Heart left ventricle (tissue), 16 donors: ENCODE measurements around the gene BAIAP3. TPM values are rescaled to one million over a fixed set of nuclear protein-coding genes. Genes with fewer than 3 reads are reported as not detected.

ENCODE experiments used
- ATAC-seq, 4 donors: fragments of 200-7000 bp; cut with Tn5 transposase; one replicate each; pipeline ENCODE4 v1.9.1; 2020 to 2022; ENCODE audit warnings: moderate library complexity in 4 of 4, mild to moderate bottlenecking in 3 of 4, moderate number of reproducible peaks in 1 of 4
- DNase-seq, 5 donors: peaks; one replicate each; pipeline ENCODE4 v3.0.0-alpha.2; 2020
- H3K27ac ChIP-seq, 12 donors: fragments of 200-600 bp; sonication (generic) in 4 of 12; one replicate each; pipeline versions ENCODE4 v1.5.0 to v1.8.0; 2016 to 2022; ENCODE audit warnings: mild to moderate bottlenecking in 2 of 12
- H3K27me3 ChIP-seq, 9 donors: fragments of 200-600 bp; sonication (generic) in 2 of 9; one replicate each; pipeline versions ENCODE4 v1.5.1 to v1.8.0; 2016 to 2022; ENCODE audit warnings: mild to moderate bottlenecking in 3 of 9
- H3K36me3 ChIP-seq, 9 donors: fragments of 200-600 bp; sonication (generic) in 2 of 9; one replicate each; pipeline versions ENCODE4 v1.5.0 to v1.8.0; 2018 to 2022; ENCODE audit warnings: mild to moderate bottlenecking in 2 of 9
- H3K4me1 ChIP-seq, 12 donors: fragments of 200-600 bp; sonication (generic) in 4 of 12; one replicate each; pipeline versions ENCODE4 v1.5.0 to v1.8.0; 2016 to 2022; ENCODE audit warnings: mild to moderate bottlenecking in 3 of 12
- H3K4me3 ChIP-seq, 12 donors: fragments of 200-600 bp; sonication (generic) in 4 of 12; one replicate each; pipeline versions ENCODE4 v1.5.0 to v1.8.0; 2017 to 2022; ENCODE audit warnings: mild to moderate bottlenecking in 9 of 12, moderate library complexity in 4 of 12
- H3K9me3 ChIP-seq, 12 donors: fragments of 200-600 bp; sonication (generic) in 4 of 12; one replicate each; pipeline versions ENCODE4 v1.5.0 to v1.8.0; 2016 to 2022; ENCODE audit warnings: mild to moderate bottlenecking in 1 of 12
- CTCF ChIP-seq, 12 donors: fragments of 200-600 bp; sonication (generic) in 4 of 12; IDR thresholded peaks; one replicate each; pipeline versions ENCODE4 v1.5.0 to v1.8.0; 2018 to 2022; ENCODE audit warnings: antibody characterized with exemption in 12 of 12, mild to moderate bottlenecking in 5 of 12
- POLR2A ChIP-seq, 2 donors: fragments of 450-650 bp; IDR thresholded peaks; one replicate each; pipeline ENCODE4 v1.6.1; 2017; ENCODE audit warnings: antibody characterized with exemption in 2 of 2, mild to moderate bottlenecking in 2 of 2, moderate library complexity in 2 of 2
- WGBS, 4 donors: extraction: QIAGEN DNeasy Blood & Tissue Kit in 2 of 4; methylation state at CpG; one replicate each; pipeline versions ENCODE4 v1.1.5 to v1.1.7; 2013 to 2018; 5-methylcytosine and 5-hydroxymethylcytosine counted together
- intact Hi-C, 10 donors: fragments of 100-400 bp; cut with DNase I; formaldehyde crosslinking; loops; one replicate each; pipeline versions ENCODE4 v1.11.1 to v1.14.2; 2022
- polyA plus RNA-seq, 2 donors: library from polyadenylated mRNA; stranded (reverse); fragments of 200-250 nt; gene quantifications; one replicate each; pipeline ENCODE4 v1.2.3, GENCODE V29; 2013
- total RNA-seq, 9 donors: library from RNA; depleted of rRNA in 2 of 9; stranded (reverse); fragments of >200 nt in 2 of 9; fragmentation: NEBNext Ultra II Directional in 3 of 9; extraction: Animal tissue kit (Norgen Biotek cat#: 25700) in 3 of 9; gene quantifications; one replicate each; pipeline versions ENCODE4 v1.1.0 to v1.2.4, GENCODE V29; 2016 to 2023
- donor health status: ischemic (EF 13 %, LVEDD 7.1; RV severe dilation, severe dysfunction).
- donor health status: healthy with polysubstance abuse.
- donor health status: DM: no; HTN: yes; CAD: no.
- donor health status: DM: no; HTN: no; CAD: no.
- donor health status: ischemic (EF 25% LVEDD 6.9; RV normal size, moderate dysfunction).
- donor health status: ischemic (EF 25% LVEDD 5.7; RV mildly dilated, moderate dysfunction).
- donor health status: healthy.
- donor health status: DM: yes; HTN: yes; CAD: no.
- donor health status: ischemic (EF 35%, LVEDD 5.7; RV mildly dilated, moderate dysfunction).
- donor health status: nonischemic (EF 11% LVEDD 7.7; RV severe dilation, severe dysfunction).
- donor health status: DM: yes; HTN: yes; CAD: no.
- donor health status: PGD.
- donor health status: ischemic (EF 29% LVEDD 5.4; RV normal size, mild dysfunction).
- donor health status: nonischemic (EF 23%, LVEDD 6.1; RV moderate dilation, normal function).

Gene BAIAP3
- total and polyA plus RNA-seq, 11 donors, result 0.88 to 4.0 (median 2.6) TPM

GRCh38 chr16:1381612-1382406 is 48.4 kb downstream of the BAIAP3 start:
- intact Hi-C loops, result no loop called here
- no peak for ATAC-seq
- H3K36me3 ChIP-seq, result peaks cover 0 to 54% (median 33%) of the 10 kb centered on the region in 9 donors
- H3K27ac ChIP-seq, result no peak overlapping the region
- peaks cover 3 to 27% (median 14%) of the 10 kb centered on the region in 12 donors for H3K4me1 ChIP-seq
- no peak overlapping the region for H3K4me3 ChIP-seq
- no peaks in the 10 kb centered on the region for H3K27me3 ChIP-seq
- 86 to 94% (median 91%) methylated on average over 8 to 9 of the region's 9 CpGs for WGBS, 4 donors
- no peak for TF ChIP-seq CTCF (IDR thresholded peaks at IDR 0.05)
- TF ChIP-seq POLR2A (IDR thresholded peaks at IDR 0.05), result no peak
- H3K9me3 ChIP-seq, result no peaks in the 10 kb centered on the region
- no peak for DNase-seq

- ATAC-seq (no peak), DNase-seq (no peak)
- Histone ChIP-seq H3K27ac (no peak overlapping the region), H3K9me3 (no peaks in the 10 kb centered on the region), H3K27me3 (no peaks in the 10 kb centered on the region), H3K4me3 (no peak overlapping the region), H3K4me1 (peaks cover 1 to 14% (median 7%) of the 10 kb centered on the region in 12 donors), H3K36me3 (peaks cover 0 to 60% (median 36%) of the 10 kb centered on the region in 9 donors)
- WGBS, 4 donors, result 90 to 96% (median 91%) methylated on average over 11 to 18 of the region's 18 CpGs
- intact Hi-C loops, result no loop called here
- TF ChIP-seq POLR2A (IDR thresholded peaks at IDR 0.05) (no peak), CTCF (IDR thresholded peaks at IDR 0.05) (no peak)
These were observed 50.1 kb downstream of the BAIAP3 start for GRCh38 chr16:1383556-1383955.

- Histone ChIP-seq H3K4me1 (no peaks in the 10 kb centered on the region), H3K9me3 (no peaks in the 10 kb centered on the region), H3K4me3 (no peak overlapping the region), H3K27me3 (no peaks in the 10 kb centered on the region), H3K27ac (no peak overlapping the region), H3K36me3 (peaks cover 0 to 76% (median 53%) of the 10 kb centered on the region in 9 donors)
- intact Hi-C loops, result no loop called here
- WGBS, 4 donors, result 93 to 97% (median 95%) methylated on average over 39 of the region's 39 CpGs
- ATAC-seq (no peak), DNase-seq (no peak)
- TF ChIP-seq POLR2A (IDR thresholded peaks at IDR 0.05) (no peak), CTCF (IDR thresholded peaks at IDR 0.05) (no peak)
These were observed 51.8 kb downstream of the BAIAP3 start for GRCh38 chr16:1385232-1385631.

- H3K36me3 ChIP-seq, result peaks cover 0 to 74% (median 55%) of the 10 kb centered on the region in 9 donors
These were observed 53.9 kb downstream of the BAIAP3 start for GRCh38 chr16:1387331-1387730.

More at GRCh38 chr16:1387331-1387730, 53.9 kb downstream of the BAIAP3 start:
- no peak for DNase-seq
- no peak overlapping the region for H3K4me3 ChIP-seq
- no peak overlapping the region for H3K27ac ChIP-seq
- ATAC-seq, result no peak
- WGBS, 4 donors, result 86 to 94% (median 93%) methylated on average over 8 to 16 of the region's 16 CpGs
- H3K9me3 ChIP-seq, result no peaks in the 10 kb centered on the region
- H3K4me1 ChIP-seq, result no peaks in the 10 kb centered on the region
- no peak for TF ChIP-seq CTCF (IDR thresholded peaks at IDR 0.05)
- TF ChIP-seq POLR2A (IDR thresholded peaks at IDR 0.05), result no peak
- intact Hi-C loops, result no loop called here
- H3K27me3 ChIP-seq, result no peaks in the 10 kb centered on the region
